SK-N-SH (cell line): ENCODE results near the gene PDE9A.

Experiments
- FOXJ3 ChIP-seq: sonication (generic); formaldehyde crosslinking; IDR thresholded peaks from 2 replicates; pipeline ENCODE4 v1.5.1; 2020; ENCODE audit warnings: mild to moderate bottlenecking, missing genetic modification reagents
- POLR2AphosphoS5 ChIP-seq: IDR thresholded peaks from 2 replicates; pipeline ENCODE4 v1.6.1; 2012; ENCODE audit warnings: low read depth, low read length
- TF ChIP-seq, protein P1 (sequence below): fragments of 200-600 bp; sonication (generic); IDR thresholded peaks from 2 replicates; pipeline ENCODE4 v1.6.1; 2017; ENCODE audit warnings: antibody characterized with exemption, mild to moderate bottlenecking, moderate library complexity

- TF ChIP-seq, protein P1, sequence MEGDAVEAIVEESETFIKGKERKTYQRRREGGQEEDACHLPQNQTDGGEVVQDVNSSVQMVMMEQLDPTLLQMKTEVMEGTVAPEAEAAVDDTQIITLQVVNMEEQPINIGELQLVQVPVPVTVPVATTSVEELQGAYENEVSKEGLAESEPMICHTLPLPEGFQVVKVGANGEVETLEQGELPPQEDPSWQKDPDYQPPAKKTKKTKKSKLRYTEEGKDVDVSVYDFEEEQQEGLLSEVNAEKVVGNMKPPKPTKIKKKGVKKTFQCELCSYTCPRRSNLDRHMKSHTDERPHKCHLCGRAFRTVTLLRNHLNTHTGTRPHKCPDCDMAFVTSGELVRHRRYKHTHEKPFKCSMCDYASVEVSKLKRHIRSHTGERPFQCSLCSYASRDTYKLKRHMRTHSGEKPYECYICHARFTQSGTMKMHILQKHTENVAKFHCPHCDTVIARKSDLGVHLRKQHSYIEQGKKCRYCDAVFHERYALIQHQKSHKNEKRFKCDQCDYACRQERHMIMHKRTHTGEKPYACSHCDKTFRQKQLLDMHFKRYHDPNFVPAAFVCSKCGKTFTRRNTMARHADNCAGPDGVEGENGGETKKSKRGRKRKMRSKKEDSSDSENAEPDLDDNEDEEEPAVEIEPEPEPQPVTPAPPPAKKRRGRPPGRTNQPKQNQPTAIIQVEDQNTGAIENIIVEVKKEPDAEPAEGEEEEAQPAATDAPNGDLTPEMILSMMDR: no peak
- TF ChIP-seq POLR2AphosphoS5 (no peak), FOXJ3 (CRISPR knock-in tag) (no peak)
These were observed 78.6 kb downstream of the PDE9A start for GRCh38 chr21:42732033-42732410.
